ENCODE results near the gene FAM174C.
"Not testable (repeated sequence)": the region's sequence is repeated elsewhere in the genome, so short reads cannot be mapped to it uniquely, and the experiment has no call there.

Gene FAM174C

GRCh38 chr19:1296575-1297271 lies 21.4 kb downstream of the FAM174C start:
- no peak for DNase-seq (ENCODE audit: low read depth in 2 of 2, low spot score in 1 of 2)

- no peak for DNase-seq (ENCODE audit: low read depth in 2 of 2, low spot score in 1 of 2)
Observed at GRCh38 chr19:1298235-1298634, 22.9 kb downstream of the FAM174C start.

- no peak for DNase-seq (ENCODE audit: low read depth in 2 of 2, low spot score in 1 of 2)
Observed at GRCh38 chr19:1299801-1300200, 24.5 kb downstream of the FAM174C start.

GRCh38 chr19:1300744-1301490 lies 25.6 kb downstream of the FAM174C start:
- no peak for DNase-seq (ENCODE audit: low read depth in 2 of 2, low spot score in 1 of 2)

GRCh38 chr19:1302533-1303239 lies 27.4 kb downstream of the FAM174C start:
- no peak for DNase-seq (ENCODE audit: low read depth in 2 of 2, low spot score in 1 of 2)

- DNase-seq (ENCODE audit: low read depth in 2 of 2, low spot score in 1 of 2), result no peak
Observed at GRCh38 chr19:1304197-1304924, 29.0 kb downstream of the FAM174C start.

- not testable (repeated sequence) for DNase-seq (ENCODE audit: low read depth in 2 of 2, low spot score in 1 of 2)
Observed at GRCh38 chr19:1305354-1305753, 30.0 kb downstream of the FAM174C start.

- no peak for DNase-seq (ENCODE audit: low read depth in 2 of 2, low spot score in 1 of 2)
Observed at GRCh38 chr19:1307320-1307719, 32.0 kb downstream of the FAM174C start.

- no peak for DNase-seq (ENCODE audit: low read depth in 2 of 2, low spot score in 1 of 2)
Observed at GRCh38 chr19:1307755-1308303, 32.5 kb downstream of the FAM174C start.

GRCh38 chr19:1308718-1309117 lies 33.4 kb downstream of the FAM174C start:
- DNase-seq (ENCODE audit: low read depth in 2 of 2, low spot score in 1 of 2), result no peak

- DNase-seq (ENCODE audit: low read depth in 2 of 2, low spot score in 1 of 2), result no peak
Observed at GRCh38 chr19:1309977-1310852, 34.9 kb downstream of the FAM174C start.

- DNase-seq (ENCODE audit: low read depth in 2 of 2, low spot score in 1 of 2), result no peak
Observed at GRCh38 chr19:1310853-1311180, 35.5 kb downstream of the FAM174C start.

GRCh38 chr19:1311543-1312091 lies 36.3 kb downstream of the FAM174C start:
- DNase-seq (ENCODE audit: low read depth in 2 of 2, low spot score in 1 of 2), result no peak

- DNase-seq (ENCODE audit: low read depth in 2 of 2, low spot score in 1 of 2), result no peak
Observed at GRCh38 chr19:1312767-1313694, 37.7 kb downstream of the FAM174C start.

- no peak for DNase-seq (ENCODE audit: low read depth in 2 of 2, low spot score in 1 of 2)
Observed at GRCh38 chr19:1313695-1314613, 38.6 kb downstream of the FAM174C start.

GRCh38 chr19:1315470-1316166 lies 40.3 kb downstream of the FAM174C start:
- no peak for DNase-seq (ENCODE audit: low read depth in 2 of 2, low spot score in 1 of 2)

GRCh38 chr19:1316466-1316865 lies 41.1 kb downstream of the FAM174C start:
- no peak for DNase-seq (ENCODE audit: low read depth in 2 of 2, low spot score in 1 of 2)

Data from stimulated activated CD8-positive, alpha-beta memory T cell treated with anti-CD3 and anti-CD28 coated beads, Interleukin-4, amount 100 ng/mL, for 1 hour (primary cell).